NCI-H146 (cell line): Measurements from ENCODE around the gene AUTS2.
"Not testable (repeated sequence)": the region's sequence is repeated elsewhere in the genome, so short reads cannot be mapped to it uniquely, and the experiment has no call there.

ENCODE experiments used
- DNase-seq: peaks from one replicate; lab custom pipeline; 2025; lab: John Stamatoyannopoulos, UW

AUTS2 gene

GRCh38 chr7:70242826-70243225 is 644.6 kb downstream of the AUTS2 start:
- DNase-seq, result no peak

- DNase-seq, result no peak
Observed at GRCh38 chr7:70243443-70243842, 645.2 kb downstream of the AUTS2 start.

- DNase-seq, result no peak
Observed at GRCh38 chr7:70257921-70258320, 659.6 kb downstream of the AUTS2 start.

DNA sequence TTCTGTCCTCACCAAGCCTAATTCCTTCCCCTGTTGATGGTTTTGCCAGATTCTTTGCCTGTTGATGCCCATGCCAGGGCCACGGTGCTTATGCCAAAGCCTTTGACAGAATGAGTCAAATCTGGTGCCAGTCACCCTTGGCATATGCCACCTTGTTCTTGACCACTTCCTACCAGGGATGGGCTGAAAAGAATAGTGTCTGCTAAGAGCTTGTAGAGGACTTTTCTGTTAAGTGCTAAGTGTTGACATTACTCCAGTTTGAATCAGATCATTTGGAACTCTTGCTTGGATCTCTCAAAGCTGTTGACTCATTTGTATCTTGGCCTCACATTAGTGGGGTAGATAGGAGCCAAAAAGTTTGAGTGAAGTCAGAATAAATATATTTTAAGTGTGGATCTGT is 661.2 kb downstream of the AUTS2 start:
- no peak for DNase-seq

- DNase-seq, result no peak
Observed at GRCh38 chr7:70263471-70264255, 665.4 kb downstream of the AUTS2 start.

DNA sequence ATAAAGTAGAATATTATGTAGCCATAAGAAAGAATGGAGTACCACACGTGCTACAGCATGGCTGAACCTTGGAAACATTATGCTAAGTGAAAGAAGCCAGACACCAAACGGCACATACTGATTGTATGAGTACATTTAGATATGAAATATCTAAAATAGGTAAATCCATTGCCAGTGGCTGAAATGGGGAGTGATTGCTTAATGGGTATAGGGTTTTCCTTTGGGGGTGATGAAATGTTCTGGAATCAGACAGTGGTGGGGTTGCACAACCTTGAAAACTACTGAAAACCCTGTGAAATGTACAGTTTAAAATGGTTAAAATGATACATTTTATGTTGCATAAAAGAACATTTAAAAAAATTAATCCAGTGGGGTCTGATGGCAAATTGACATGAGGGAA is 667.9 kb downstream of the AUTS2 start:
- no peak for DNase-seq

GRCh38 chr7:70267381-70268120 is 669.3 kb downstream of the AUTS2 start:
- DNase-seq, result no peak

GRCh38 chr7:70268179-70268578 is 669.9 kb downstream of the AUTS2 start:
- no peak for DNase-seq

DNA sequence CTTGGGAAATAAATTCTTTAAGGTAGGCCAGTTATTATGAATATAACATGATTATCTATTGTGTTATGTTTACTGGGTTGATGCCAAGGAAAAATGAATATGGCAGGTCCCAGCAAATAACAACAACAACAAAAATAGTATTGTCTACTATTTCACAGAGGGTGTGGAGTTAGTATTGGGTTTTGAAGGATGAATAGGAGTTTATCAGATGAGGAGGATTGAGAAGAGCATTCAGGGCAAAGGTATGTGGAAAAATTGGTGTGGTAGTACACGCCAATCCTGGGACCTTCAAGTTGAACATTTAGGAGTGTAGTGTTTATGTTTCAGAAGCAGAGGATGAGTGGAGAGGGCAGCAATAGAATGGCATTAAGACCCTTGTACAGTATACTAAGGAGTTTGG is 671.9 kb downstream of the AUTS2 start:
- no peak for DNase-seq

- DNase-seq, result peak; percentile 79
Observed at GRCh38 chr7:70271617-70272081, 673.4 kb downstream of the AUTS2 start.

- DNase-seq, result not testable (repeated sequence)
Observed at GRCh38 chr7:70275570-70275969, 677.3 kb downstream of the AUTS2 start.

- no peak for DNase-seq
Observed at GRCh38 chr7:70285187-70285586, 686.9 kb downstream of the AUTS2 start.

DNA sequence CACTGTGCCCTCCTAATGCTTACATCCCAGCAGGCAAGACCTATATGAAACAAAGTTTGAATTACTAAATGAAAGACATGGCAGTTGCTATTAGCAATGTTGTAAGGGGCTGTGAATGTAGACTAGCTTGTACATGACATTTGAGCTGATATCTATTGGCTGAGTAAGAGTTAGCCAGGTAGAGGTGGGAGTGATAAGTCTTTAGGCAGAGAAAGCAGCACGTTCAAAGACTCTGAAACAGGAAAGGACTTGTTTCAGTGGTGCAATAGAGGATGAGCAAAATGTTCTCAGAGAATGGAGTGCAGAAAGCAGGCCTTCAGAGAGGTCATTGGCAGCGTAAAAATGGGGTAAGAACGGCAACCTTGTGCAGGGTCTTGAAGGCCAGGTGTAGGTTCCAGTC is 687.6 kb downstream of the AUTS2 start:
- DNase-seq, result no peak

GRCh38 chr7:70288781-70289456 is 690.6 kb downstream of the AUTS2 start:
- DNase-seq, result no peak

- no peak for DNase-seq
Observed at GRCh38 chr7:70292716-70293115, 694.4 kb downstream of the AUTS2 start.

DNA sequence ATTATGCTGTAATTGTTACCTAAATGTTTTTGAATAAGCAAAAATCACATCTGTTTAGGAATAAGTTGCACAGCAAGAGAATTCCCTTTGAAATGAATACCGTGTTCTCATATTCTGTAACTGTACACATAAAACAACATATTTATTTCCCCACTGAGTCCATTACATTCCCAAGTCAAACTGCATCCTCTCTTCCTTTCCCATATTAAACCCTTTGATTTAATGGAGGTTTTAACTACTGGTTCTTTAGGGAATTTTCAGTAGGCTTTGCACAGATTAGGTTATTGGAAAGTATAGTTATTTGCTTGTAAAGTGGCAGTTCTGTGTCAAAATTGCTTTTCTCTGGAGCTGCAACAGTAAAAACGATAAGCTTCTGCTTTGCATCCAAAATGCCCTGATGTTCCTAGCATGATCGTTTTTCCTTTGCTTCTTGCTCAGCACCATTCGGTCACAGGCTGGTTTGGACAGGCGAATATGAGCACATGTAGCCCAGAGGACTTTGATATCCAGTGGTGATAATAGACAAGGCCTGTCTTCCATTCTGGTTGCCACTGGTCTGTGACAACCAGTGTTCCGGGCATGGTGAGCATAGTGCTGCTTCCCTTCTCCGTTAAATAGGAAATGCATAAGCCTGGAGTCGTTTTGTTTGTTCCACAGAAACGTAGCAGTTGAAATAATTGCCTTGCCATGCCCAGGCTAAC is 696.1 kb downstream of the AUTS2 start:
- DNase-seq, result no peak

DNA sequence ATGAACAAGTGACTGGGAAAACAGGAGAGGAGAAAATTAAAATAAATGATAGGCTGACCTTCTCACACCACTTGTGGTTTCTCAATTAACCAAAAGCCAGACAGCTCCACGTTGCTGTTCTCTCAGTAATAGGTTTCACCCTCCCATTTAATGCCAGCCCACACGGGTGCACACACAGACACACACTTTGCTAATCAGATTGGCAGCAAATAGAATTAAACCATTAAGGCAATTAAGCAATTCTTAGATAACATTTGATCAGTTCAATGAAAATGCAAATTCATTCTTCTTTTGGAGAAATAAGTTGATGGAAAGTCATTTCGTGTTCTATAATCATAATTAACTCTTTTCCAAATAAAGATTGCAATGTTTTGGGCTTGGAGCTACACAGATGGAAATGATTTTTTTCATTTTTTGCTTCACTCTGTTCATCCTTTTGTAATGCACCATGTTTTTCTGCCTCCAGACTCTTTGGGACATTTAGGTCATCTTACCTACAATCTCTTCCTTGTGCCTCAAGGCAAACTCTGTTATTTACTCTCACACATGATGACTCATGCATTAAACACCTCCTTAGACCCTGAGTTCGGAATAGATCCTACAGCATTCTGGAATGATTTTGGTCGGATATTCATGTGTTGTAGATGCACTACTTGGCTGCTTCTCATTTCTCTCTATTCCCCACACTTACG is 700.7 kb downstream of the AUTS2 start:
- DNase-seq, result peak; percentile 6

DNA sequence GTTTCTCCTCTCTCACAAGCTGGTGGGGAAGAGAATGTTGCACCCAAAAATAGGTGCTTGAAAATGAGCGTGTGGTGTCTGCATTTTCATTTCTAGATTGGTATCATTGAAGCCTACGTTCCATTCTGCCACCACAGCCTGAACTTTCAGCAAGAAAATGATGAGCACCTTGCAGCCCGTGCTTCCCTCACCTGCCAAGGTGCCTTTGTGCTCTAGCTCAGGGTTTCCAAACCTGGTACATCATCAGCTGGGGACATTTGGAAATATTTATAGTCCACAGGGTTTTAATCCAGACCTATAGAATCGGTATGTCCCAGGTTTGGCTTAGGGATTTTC is 701.2 kb downstream of the AUTS2 start:
- no peak for DNase-seq

GRCh38 chr7:70301673-70302185 is 703.5 kb downstream of the AUTS2 start:
- peak; percentile 6 for DNase-seq

GRCh38 chr7:70303309-70303708 is 705.0 kb downstream of the AUTS2 start:
- DNase-seq, result no peak

DNA sequence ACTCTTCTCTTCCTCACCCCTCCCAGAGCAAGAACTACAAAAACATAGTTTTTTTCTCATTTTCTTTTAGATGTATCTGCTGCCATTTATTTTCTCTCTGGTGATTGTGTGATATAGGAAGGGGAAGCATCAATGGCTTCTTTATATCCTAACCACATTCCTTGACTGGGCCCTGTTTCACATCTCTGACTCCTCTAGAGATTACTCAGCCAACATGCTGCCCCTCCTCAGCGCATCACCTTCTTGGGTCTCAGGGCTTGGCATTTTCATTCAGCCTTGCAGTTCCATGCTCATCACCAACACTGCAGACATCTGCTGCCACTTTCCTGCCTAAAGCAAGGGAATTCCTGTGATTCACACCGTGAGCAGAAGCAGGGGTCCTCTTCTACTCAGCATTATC is 705.5 kb downstream of the AUTS2 start:
- DNase-seq, result no peak

DNA sequence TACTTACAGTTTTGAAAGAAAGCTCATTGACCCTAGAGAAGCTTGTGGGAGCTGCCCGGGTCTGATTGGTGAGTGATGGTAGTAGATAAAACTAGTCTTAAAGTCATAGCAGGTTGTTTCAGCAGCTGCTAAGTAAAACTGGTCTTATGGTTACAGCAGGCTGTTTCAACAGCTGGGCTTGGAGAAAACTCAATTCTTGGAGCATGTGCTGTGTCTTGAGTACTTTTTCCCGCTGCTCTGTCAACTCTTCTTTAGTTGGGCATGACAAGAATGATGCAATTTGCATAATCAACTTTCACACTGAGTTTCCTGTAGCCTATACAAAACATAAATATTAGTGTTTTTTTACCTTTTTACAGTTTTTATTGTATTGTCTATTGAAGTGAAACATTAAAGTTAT is 707.9 kb downstream of the AUTS2 start:
- no peak for DNase-seq
